Measurements from ENCODE around the gene URM1.

The URM1 gene

GRCh38 chr9:128385496-128386460 lies 14.6 kb downstream of the URM1 start:
- DNase-seq (ENCODE audit: low spot score): no peak

GRCh38 chr9:128388150-128388549 lies 17.0 kb downstream of the URM1 start:
- DNase-seq (ENCODE audit: low spot score): no peak

DNA sequence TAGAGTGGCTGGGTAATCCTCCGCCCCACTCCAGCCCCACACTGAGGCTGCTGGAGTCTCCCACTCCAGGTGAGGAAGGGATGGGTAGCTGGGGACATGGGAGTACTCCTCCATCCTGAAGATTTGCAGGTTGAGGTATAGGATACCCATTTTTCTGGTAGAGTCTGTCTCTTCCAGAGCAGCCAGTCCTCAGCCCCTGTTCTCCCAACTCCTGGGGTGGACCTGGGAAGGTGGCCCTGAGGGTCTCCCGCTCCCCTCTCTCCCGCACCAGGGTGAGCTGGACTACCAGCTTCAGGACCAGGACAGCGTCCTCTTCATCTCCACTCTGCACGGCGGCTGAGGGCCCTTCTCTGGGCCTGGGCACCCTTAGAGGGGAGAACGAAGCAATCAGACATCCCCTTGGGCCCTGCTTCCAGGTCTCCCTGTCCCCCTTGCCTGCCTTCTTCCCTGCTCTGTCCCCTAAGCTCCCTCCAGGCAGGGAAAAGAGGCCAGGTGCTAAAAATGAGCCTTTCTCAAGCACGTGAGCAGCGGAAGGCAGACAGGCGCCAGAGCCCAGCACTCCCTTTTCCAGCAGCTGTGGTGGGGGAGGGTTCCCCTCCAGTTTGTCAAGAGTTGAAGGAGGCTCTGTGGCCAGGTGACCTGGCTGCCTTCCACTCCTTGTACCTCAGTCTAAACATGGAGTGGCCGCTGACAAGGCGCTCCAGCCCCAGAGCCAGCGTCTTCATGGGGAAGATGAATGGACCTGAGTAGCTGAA lies 18.4 kb downstream of the URM1 start:
- DNase-seq (ENCODE audit: low spot score): no peak

DNA sequence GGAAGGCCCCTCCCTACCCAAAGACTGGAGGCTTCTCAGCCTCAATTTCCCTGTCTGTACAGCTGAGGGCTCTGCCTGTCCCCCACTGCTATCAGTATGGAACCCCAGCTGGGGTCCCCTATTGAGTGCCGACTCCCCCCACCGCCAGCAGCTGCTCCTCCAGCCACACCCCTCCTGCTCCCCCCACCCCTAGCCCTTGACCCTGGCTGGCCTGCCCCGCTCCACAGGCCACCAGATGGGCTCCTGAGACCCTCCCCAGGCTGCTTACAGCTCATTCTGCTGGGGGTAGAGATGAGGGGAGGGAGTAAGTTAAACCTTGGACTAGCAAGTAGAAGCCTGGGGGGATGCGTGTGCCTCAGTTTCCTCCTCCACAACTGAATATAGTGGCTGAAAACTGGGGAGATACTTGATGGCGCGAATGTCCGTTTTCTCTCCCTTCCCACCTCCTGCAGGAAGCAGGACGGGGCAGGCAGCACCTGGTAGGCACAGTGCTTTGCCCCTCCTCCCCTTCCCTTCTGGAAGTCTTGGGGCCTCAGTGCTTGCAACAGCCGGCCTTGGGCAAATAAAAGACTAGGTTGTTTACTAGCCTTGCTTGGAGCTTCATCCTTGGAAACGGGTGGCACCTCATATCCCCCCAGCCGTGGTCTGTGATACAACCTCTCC lies 19.1 kb downstream of the URM1 start:
- no peak for DNase-seq (ENCODE audit: low spot score)

DNA sequence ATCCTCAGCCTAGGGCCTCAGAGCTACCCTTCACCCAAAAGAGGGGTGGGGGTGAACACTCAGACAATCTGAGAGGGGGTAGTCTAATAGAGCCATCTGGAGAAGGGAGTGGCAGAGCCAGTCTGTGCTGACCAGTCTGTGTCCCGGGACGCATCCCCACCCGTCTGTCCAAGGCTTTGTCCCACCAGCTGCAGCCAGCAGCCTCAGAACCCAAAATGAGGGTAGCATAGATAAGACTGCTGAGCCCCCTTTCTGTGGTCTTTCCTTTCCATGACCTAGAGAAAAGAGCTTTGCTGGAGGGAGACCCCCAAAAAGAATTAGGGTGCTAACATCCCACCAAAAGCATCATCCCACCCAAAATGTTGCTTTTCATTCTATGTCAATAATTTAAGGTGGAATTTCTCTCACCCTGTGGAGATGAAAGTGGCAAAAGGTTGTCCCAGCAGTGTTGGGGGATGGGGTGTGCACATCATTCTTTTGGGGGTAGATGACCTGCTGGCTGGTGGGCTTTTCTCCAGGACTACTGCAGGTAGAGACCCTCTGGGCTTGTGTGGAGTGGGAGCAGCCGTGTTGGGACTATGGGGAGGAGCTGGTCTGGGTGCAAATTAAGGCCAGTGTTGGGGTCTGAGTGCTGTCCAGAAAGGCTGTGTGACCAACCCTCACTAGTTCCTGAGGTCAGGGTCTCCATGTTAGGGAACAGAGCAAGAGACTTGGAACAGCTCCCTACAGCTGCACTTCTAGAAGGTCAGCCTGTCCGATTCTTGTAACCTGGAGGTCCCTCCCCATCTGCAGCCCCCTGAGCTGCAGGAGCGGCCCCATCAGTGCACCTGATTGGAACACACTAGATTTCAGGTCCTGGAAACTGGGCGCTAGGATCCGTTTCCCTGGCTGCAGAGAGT lies 19.9 kb downstream of the URM1 start:
- DNase-seq (ENCODE audit: low spot score): no peak

- no peak for DNase-seq (ENCODE audit: low spot score)
Observed at GRCh38 chr9:128391956-128392301, 20.8 kb downstream of the URM1 start.

- DNase-seq (ENCODE audit: low spot score): no peak
Observed at GRCh38 chr9:128392302-128393144, 21.3 kb downstream of the URM1 start.

DNA sequence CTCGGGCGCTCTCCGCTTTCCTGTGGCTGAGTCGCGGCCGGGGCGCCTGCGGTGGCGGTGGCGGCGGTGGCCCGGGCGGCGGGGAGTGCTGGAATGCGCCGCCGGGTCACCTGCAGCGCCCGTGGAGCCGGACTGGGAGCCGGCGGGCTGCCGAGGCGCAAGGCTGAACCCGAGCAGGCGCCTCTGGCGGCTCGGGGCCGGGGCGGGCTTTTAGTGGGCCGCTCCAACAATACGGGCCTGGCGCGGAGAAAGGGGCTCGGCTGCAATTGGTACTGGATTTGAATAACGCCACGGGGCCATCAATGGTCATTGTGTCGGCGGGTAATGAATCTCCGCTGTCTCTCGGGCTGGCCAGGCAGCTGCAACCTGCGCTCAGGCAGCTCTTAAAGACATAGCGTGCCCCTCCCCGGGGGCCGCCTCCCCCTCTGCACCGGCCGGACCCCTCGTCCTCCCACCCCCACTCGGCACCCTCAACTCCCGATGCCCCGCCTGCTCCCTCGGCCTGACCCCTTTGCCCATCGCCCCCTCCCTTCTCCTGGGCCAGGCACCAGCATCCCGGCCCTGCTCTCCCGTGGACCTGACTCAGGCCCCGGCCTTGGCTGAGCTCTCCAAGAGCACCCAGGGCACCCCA lies 22.1 kb downstream of the URM1 start:
- no peak for DNase-seq (ENCODE audit: low spot score)

- DNase-seq (ENCODE audit: low spot score): no peak
Observed at GRCh38 chr9:128393970-128394369, 22.8 kb downstream of the URM1 start.

- DNase-seq (ENCODE audit: low spot score): no peak
Observed at GRCh38 chr9:128394379-128395168, 23.4 kb downstream of the URM1 start.

DNA sequence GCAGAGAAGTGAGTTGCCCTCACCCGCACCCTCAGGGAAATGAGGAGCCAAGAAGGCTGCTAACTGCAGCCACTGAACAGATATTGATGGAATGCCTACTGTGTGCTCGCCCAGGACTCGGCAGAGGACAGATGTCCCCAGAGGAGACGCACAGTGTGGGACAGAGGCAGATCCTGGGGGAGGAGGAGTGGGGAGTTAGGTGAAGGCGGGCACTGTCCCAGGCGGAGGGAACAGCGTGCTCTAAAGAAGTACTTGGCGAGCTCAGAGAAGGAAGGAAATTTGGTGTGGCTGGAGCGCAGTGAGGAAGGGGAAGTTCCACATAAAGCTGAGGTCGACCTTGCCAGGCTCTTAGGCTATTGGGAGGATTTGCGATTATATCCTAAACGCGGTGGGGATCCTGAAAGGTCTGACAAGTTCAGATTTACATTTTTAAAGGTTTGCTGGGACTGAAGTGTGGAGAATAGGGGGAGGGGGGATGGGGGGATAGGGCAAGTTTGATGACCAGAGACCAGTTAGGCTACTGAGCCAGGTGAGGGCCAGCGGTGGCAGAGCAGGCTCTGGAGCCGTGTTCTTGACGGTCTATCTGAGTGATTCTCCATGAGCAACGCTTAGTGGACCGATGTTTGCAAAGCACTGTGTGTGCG lies 25.9 kb downstream of the URM1 start:
- DNase-seq (ENCODE audit: low spot score): no peak

DNA sequence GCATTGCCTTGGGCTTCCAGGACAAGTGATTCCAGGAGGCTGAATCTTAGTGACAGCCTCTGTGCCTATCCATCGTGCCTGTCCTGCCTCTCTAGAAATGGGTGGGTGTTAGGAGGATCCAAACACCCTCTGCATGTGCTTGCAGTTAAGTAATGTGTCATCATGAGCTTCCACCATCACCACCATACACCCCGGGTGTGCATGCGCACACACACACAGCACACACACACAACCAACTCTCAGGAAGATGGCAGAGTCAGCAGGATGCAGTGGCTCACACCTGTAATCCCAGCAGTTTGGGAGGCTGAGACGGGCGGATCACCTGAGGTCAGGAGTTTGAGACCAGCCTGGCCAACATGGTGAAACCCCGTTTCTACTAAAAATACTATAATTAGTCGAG lies 26.7 kb downstream of the URM1 start:
- DNase-seq (ENCODE audit: low spot score): no peak

- no peak for DNase-seq (ENCODE audit: low spot score)
Observed at GRCh38 chr9:128399861-128400260, 28.7 kb downstream of the URM1 start.

- DNase-seq (ENCODE audit: low spot score): no peak
Observed at GRCh38 chr9:128404560-128404959, 33.4 kb downstream of the URM1 start.

GRCh38 chr9:128405077-128405779 lies 34.1 kb downstream of the URM1 start:
- DNase-seq (ENCODE audit: low spot score): no peak

GRCh38 chr9:128405780-128406171 lies 34.6 kb downstream of the URM1 start:
- no peak for DNase-seq (ENCODE audit: low spot score)

DNA sequence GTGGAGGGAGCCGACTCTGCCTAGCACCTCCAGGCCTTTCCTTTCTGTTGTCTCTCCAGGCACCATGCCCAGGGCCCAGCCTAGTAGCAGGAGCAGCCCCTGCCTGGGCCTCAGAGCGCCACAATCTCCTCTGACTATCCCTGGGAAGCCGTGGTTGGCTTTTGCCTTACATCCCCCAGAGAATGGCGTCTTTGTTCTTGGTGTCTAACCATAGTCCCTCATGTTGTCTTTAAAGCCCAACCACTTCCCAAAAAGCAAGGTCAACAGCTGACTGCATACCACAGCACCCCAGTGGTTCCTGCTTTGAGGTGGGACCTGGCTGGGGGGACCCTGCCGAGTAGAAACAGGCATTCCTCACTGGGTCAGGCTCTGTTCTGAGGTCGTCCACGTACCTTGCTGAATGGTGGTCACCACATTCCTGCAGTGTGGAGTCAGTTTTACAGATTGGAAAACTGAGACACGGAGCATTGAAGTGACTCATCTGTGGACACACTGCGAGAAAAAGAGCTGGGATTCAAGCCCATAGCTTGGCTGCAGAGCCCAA lies 35.7 kb downstream of the URM1 start:
- DNase-seq (ENCODE audit: low spot score): peak; percentile 42

DNA sequence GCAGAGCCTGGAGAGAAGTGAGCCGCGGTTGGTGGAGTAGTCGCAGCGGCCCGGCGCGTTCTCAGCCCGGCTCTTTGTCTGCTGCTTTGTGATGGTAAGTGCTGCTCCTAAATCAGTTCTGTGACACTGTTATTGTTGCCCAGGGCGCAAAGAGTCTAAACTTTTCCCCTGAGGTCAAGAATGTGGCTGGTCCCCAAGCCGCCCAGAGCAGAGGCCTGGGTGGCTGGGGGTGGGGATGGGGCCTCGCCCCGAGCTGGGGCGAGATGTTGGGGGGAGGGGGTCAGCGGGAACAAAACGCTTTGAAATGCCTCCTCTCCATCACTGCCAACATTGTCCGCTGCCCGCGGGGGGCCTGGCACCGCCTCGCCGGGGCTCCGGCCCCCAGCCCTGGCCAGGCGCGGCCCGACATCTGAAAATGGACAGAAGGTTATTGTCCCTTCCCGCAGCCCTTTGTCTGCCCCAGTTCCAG lies 37.8 kb downstream of the URM1 start:
- DNase-seq (ENCODE audit: low spot score): no peak

All from GM03348 (cell line).